ENCODE data around the gene WDR7. TPM values are rescaled to one million over a fixed set of nuclear protein-coding genes. Genes with fewer than 3 reads are reported as not detected.

Gene WDR7
- total and polyA plus RNA-seq, 10 of the 15 experiments (the other 5 are each of a cell fraction or from before 2014, with no cell fraction given) = 2.8 to 16.5 (median 11.7) TPM

GRCh38 chr18:56825321-56825720, 174.2 kb downstream of the WDR7 start:
- H3K27ac ChIP-seq (ENCODE audit: control insufficient read depth, insufficient read depth) = no peak overlapping the region
- H3K4me3 ChIP-seq = no peak overlapping the region
- intact Hi-C loops (cut with micrococcal nuclease; ENCODE audit: unreplicated experiment) = no loop called here
- ATAC-seq = no peak
- RAD21 ChIA-PET (ENCODE audit: unreplicated experiment) = no interaction called here
- no peak for FAIRE-seq
- no peak overlapping the region for H3K9ac ChIP-seq (ENCODE audit: control insufficient read depth, insufficient read depth, low read length)
- no peak for DNase-seq (ENCODE audit: low read depth, low spot score)
- H4K20me1 ChIP-seq (ENCODE audit: control insufficient read depth, insufficient read depth) = no peaks in the 10 kb centered on the region
- H2AFZ ChIP-seq (ENCODE audit: control insufficient read depth, low read depth, low read length) = no peak overlapping the region
- no peak for TF ChIP-seq SIX5 (IDR thresholded peaks at IDR 0.05; ENCODE audit: low read depth, low read length, severe bottlenecking)
- no peak for TF ChIP-seq BRCA1 (IDR thresholded peaks at IDR 0.05; ENCODE audit: low read depth, low read length)
- TF ChIP-seq RELB (IDR thresholded peaks at IDR 0.05; ENCODE audit: low read depth) = no peak
- TF ChIP-seq RAD21 (IDR thresholded peaks at IDR 0.05; ENCODE audit: insufficient read depth, low read depth, low read length) = no peak
- POLR2A ChIA-PET = no interaction called here
- H3K9me3 ChIP-seq (replicated peaks; ENCODE audit: control insufficient read depth, insufficient read depth, low read length) = no peaks in the 10 kb centered on the region
- in situ Hi-C loops (cut with MboI) = no loop called here
- H3K4me1 ChIP-seq (ENCODE audit: control insufficient read depth, insufficient read depth, low read length) = no peaks in the 10 kb centered on the region
- SMC1A ChIA-PET (ENCODE audit: uncharacterized antibody, unreplicated experiment) = no interaction called here
- no peak overlapping the region for H3K4me2 ChIP-seq (ENCODE audit: control insufficient read depth, insufficient read depth)
- H3K27me3 ChIP-seq (replicated peaks in 1 of 2; ENCODE audit: control insufficient read depth in 2 of 2, insufficient read depth in 2 of 2, low read length in 1 of 2) = no peaks in the 10 kb centered on the region
- no peaks in the 10 kb centered on the region for H3K36me3 ChIP-seq (ENCODE audit: control insufficient read depth in 2 of 2, insufficient read depth in 2 of 2, low read length in 1 of 2)
- H3K79me2 ChIP-seq (ENCODE audit: control insufficient read depth, insufficient read depth, low read length) = no peaks in the 10 kb centered on the region
- CTCF ChIA-PET = no interaction called here
- BruUV-seq (replicated peaks) = no TSS peak
- WGBS (ENCODE audit: insufficient coverage, insufficient replicate concordance, low lambda C conversion rate, missing lambda C conversion rate) = 100% methylated on average over 1 of the region's 1 CpG

GRCh38 chr18:56825878-56826277, 174.7 kb downstream of the WDR7 start:
- no peaks in the 10 kb centered on the region for H4K20me1 ChIP-seq (ENCODE audit: control insufficient read depth, insufficient read depth)
- no peak overlapping the region for H3K9ac ChIP-seq (ENCODE audit: control insufficient read depth, insufficient read depth, low read length)
- H3K27me3 ChIP-seq (replicated peaks in 1 of 2; ENCODE audit: control insufficient read depth in 2 of 2, insufficient read depth in 2 of 2, low read length in 1 of 2) = no peaks in the 10 kb centered on the region
- no peaks in the 10 kb centered on the region for H3K79me2 ChIP-seq (ENCODE audit: control insufficient read depth, insufficient read depth, low read length)
- POLR2A ChIA-PET = no interaction called here
- no peaks in the 10 kb centered on the region for H3K36me3 ChIP-seq (ENCODE audit: control insufficient read depth in 2 of 2, insufficient read depth in 2 of 2, low read length in 1 of 2)
- no peak overlapping the region for H3K27ac ChIP-seq (ENCODE audit: control insufficient read depth, insufficient read depth)
- FAIRE-seq = no peak
- no peaks in the 10 kb centered on the region for H3K4me1 ChIP-seq (ENCODE audit: control insufficient read depth, insufficient read depth, low read length)
- SMC1A ChIA-PET (ENCODE audit: uncharacterized antibody, unreplicated experiment) = no interaction called here
- no peaks in the 10 kb centered on the region for H3K9me3 ChIP-seq (replicated peaks; ENCODE audit: control insufficient read depth, insufficient read depth, low read length)
- RAD21 ChIA-PET (ENCODE audit: unreplicated experiment) = interaction anchor here (1.0 kb wide), 1 partner anchor 59 kb away, joined by 3 read pairs; no protein-coding TSS in a partner anchor
- ATAC-seq = no peak
- in situ Hi-C loops (cut with MboI) = no loop called here
- no TSS peak for BruUV-seq (replicated peaks)
- WGBS (ENCODE audit: insufficient coverage, insufficient replicate concordance, low lambda C conversion rate, missing lambda C conversion rate) = 92% methylated on average over 2 of the region's 2 CpGs
- CTCF ChIA-PET = no interaction called here
- TF ChIP-seq ZNF207 (IDR thresholded peaks at IDR 0.05; ENCODE audit: borderline replicate concordance) (no peak), WRNIP1 (IDR thresholded peaks at IDR 0.05; ENCODE audit: borderline replicate concordance, low read depth, low read length) (no peak), STAT3 (IDR thresholded peaks at IDR 0.05; ENCODE audit: low read depth, low read length) (no peak), FOXM1 (IDR thresholded peaks at IDR 0.05; ENCODE audit: low read depth, low read length) (no peak)
- DNase-seq (ENCODE audit: low read depth, low spot score) = no peak
- intact Hi-C loops (cut with micrococcal nuclease; ENCODE audit: unreplicated experiment) = no loop called here
- H2AFZ ChIP-seq (ENCODE audit: control insufficient read depth, low read depth, low read length) = no peak overlapping the region
- H3K4me2 ChIP-seq (ENCODE audit: control insufficient read depth, insufficient read depth) = no peak overlapping the region
- H3K4me3 ChIP-seq = no peak overlapping the region
